GM18907 (cell line): ENCODE data around the gene CLCNKB.
"Not testable (repeated sequence)": the region's sequence is repeated elsewhere in the genome, so short reads cannot be mapped to it uniquely, and the experiment has no call there.

ENCODE experiments used
- ATAC-seq: cut with Tn5 transposase; IDR thresholded peaks from one replicate; pipeline ENCODE4 v1.9.1; 2021; ENCODE audit warnings: mild to moderate bottlenecking, moderate library complexity; ENCODE audit not compliant: unreplicated experiment

Gene CLCNKB

DNA sequence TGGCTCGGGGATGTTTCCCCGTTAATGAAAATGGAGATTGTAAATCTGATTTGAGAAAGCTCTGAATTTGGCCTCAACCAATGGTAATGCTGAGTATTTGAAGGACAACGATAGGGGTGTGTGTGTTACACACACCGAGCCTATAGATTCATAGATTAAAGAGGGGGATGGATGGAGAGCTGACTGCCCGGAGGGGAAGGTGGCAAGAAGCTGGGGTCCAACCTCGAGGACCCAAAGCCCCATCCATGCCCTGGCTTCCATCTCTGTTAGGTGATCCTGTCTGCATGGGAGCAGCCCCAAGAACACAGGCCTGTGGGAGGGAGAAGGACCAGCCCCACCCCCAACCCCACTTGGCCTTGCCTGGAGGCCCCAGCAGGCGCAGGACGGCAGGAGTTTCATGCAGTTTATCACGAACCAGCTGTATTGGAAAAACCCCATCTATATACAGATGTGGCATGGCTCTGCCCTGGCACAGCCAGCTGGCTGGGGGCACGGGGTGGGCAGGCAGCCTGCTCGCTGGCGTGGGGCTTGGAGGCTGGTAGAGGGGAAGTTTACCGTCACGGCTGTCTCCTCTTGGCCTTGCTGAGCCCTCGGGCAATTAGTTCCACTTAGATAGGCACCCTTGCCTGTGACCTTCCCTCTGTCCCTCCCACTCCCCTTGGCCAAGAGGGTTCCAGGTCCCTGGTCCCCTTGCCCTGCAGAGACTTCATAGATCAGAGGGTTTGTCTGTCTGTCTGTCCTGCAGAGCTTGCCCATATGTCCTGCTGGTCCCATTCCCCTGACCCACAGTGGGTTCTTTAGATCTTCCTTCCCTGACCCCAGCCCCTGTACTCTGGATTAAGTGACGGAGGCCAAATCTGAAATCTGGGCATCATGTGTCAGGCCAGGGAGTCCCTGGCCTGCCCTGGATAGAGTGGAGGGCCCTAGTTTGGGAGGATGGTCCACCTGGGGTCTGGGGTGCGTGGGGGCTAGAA lies 28.8 kb upstream of the CLCNKB start:
- no peak for ATAC-seq

DNA sequence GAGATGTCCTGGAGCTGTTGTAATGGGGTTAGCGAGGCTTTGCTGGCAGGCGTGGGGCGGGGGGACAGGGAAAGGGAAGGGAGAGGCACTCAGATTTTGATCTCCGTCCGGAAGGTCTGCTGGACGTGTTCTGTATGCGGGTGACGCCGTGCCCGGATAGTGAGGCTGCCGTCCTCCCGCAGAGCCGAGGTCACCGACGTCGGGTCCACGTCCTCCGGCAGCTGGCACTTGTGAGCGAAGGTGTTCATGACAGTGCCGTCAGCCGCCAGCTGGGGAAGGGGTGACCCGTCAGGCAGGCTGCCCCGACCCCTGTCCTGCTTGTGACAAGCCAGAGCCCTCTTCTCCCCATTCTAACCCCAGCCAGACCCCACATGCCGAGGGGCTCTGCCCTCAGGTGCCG lies 28.1 kb upstream of the CLCNKB start:
- no peak for ATAC-seq

DNA sequence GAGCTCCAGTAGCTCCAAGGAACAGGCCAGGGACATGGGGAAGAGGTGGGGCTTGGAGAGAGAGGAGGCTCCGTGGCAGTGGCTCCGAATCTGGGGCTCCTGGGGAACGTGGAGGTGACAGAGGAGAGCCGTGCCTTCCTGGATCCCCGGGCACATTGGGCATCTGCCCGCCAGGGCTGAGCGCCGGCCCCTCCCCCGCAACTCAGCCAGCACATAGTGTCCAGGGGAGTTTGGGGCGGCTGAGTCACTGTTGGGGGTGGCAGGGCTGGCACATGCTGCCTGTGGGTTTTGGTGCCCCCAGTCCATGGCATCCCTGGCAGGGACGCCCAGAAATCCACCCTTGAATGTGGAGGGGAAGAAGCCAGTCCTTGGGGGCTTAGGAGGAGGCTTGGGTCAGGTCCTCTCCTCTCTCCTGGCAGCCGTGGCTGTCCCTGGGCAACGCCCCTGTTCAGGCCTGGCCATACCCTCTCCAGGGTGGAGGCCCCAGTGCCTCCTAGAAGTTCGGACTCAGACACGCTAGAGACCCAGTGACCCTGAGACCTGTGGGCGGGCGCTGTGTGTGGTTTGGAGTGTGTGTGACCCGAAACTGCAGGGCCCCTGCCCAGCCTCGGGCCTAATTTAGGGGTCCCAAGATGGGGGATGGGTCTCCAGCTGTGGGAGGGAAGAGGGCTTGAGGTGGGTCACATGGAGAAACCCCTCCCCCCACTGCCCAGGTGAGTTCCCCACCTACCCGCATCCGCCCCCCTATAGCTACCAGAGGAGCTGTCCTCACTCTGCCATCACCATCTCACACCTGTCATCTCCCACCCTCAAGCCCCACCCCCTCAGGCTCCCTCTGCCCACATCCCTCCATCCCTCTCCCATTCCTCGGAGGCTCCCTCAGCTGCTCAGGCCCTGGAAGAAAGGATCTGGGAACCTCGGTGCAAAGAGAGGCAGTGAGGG lies 27.4 kb upstream of the CLCNKB start:
- ATAC-seq: no peak

DNA sequence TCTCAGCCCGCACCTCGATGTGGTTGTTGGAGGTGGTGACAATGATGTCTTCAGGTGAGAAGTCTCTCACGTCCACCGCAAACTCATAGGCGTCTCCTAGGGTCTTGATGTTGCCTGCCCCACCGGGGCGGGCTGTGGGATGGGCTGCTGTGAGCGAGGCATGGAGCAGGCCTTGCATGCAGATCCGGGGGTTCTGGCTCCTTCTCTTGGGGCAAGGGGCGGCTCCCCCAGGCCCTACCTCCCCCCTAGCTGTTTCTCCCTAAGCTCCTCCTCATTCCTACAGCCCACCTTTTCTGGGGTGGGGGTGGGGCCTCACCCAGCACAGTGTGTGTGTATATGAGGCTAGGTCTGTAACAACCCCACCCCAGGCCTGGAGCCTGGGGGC lies 26.5 kb upstream of the CLCNKB start:
- ATAC-seq: no peak

DNA sequence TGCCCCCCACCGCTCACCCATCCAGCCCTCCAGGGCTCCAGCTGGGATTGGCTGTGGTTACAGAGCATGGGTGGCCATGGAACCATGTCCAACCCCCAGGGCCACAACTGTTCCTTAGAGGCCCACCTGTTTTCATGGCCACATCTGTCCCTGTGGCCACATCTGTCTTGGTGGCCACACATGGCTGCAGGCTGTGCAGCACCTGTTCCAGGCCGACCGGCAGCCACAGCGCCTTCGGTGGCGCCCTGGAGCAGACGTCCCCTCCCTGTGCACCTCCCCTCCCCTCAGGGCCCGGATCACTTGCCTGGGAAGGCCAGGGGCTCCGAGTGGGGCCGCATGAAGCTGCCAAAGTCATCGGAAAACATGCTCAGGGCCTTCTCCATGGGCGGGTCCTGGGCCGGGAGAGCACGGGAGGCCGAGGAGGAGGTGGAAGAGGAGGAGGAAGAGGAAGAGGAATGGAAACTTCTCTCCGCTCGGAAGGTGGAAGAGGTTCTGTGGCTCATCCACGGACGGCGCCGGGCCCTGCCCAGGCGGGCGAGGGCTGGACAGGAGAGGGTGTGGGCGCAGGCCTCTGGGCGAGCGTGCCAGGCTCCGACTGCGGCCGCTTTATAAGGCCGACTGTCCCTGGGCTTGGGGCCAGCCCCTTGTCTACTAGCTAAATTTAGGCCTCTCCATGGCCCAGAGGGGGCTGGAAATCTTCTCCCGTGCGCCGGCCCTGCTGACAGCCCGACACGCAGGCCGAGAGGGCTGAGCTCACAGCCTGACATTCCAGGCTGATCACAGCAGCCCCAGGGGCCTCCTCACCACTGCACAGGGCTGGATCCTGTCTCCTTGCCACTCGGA lies 25.9 kb upstream of the CLCNKB start, which contains the start of gene HSPB7:
Gene HSPB7, minus strand, starts transcription at position 583 of the 843 bp plus-strand sequence. Its CDS starts 80 bp downstream, at position 503.
- no peak for ATAC-seq

DNA sequence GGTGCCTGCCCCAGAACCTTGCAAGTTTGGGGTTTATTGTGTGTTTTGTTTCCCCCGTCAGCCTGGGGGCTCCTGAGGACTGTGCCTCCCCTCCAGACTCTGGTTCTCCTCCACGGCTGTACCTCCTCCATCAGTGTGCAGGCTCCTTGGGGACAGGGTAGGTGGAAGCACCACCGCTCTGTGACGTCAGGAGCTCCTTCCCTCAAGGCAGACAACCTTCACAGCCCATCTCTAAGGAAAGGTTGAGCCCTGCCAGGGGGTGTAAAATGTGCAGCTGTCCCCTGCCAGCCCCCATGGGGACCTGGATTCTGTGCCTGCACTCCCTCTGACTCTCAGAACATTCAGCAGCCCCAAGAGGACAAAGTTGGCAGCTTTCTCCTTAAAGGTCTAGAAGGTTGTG lies 25.3 kb upstream of the CLCNKB start:
- no peak for ATAC-seq

DNA sequence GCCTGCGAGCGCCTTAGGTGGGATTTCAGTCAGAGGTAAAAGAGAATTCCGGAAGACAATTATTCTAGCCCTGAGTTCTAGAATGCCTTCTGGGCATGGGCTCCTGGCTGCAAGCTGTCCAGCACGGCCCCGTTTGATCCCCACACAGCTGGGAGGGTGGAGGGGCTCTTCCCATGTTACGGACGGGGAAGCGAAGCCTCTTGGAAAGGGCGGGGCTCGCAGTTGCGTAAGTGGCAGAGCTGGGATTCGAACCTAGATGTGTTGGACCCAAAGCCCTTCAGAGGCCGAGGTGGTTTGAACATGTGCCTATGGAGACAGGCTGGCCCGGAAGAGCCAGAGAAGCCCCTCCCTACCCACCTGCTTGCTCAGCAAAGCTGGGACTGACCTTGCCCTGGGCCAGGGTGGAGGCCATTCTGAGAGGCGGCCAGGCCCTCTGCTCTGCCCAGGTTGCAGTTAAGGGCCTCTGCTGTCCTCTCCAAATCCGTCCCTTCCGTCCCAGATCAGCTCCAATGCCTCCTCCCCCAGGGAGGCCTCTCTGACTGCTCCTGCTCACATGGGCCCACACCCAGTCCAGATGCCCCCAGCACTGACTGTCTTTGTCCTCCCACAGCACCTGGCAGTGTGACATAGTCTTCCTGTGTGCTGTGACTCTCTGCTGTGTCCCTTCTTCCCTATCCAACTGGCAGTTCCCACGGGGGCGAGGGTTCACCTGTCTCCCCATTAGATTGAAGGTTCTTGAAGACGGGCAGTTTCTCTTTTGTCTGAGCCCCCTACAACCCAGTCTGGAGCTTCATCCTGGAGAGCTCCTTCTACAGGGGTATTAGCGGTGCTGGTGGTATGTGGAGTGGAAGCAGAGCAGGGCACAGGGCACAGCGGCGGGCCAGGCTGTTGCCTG lies 24.6 kb upstream of the CLCNKB start:
- ATAC-seq: no peak

DNA sequence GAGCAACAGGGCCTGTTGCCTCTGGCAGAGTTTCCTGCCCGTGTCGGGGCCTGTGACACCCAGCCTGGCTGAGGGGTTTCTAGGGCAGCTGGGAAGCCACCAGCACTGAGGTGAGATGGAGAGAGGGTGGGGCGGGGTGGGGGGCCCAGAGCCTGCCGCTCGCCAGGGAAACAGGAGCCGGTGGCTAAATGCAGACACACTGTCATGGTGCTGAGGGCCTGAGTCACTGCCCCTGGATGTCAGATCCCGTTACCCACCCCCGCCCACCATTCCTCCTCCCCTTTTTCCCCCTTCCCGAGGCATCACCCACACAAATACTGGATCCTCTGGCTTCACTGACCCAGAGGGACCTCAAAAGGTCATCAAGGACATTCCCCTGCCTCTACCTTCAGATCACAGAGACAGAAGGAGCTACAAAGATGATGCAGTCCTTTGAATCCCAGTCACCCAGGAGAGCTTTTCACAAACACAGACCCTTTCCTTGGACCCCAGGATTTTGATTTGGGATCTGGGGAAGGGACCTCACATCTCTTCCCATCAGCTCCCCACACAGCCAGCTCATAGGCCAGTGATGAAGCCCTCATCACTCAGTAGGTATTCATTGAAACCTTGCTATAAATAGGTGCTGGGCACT lies 23.8 kb upstream of the CLCNKB start:
- ATAC-seq: no peak

DNA sequence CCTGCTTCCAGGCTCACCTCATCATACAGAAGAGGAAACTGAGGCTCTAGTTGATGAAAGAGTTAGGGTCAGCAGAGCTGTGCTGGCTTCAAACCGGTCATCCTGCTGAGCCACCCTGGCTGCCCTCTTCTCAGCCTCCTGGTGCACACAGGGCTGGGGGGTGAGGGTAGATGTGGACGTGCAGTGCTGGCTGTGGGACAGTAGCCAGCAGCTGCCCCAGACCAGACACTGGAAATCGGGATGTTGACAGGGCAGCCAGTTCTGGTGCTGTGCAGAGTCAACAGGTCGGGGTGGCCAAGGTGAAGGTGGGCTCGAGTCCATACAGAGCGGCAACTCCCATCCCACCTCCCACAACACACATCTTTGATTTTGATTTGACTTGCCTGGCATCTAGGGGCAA lies 23.3 kb upstream of the CLCNKB start:
- ATAC-seq: no peak

DNA sequence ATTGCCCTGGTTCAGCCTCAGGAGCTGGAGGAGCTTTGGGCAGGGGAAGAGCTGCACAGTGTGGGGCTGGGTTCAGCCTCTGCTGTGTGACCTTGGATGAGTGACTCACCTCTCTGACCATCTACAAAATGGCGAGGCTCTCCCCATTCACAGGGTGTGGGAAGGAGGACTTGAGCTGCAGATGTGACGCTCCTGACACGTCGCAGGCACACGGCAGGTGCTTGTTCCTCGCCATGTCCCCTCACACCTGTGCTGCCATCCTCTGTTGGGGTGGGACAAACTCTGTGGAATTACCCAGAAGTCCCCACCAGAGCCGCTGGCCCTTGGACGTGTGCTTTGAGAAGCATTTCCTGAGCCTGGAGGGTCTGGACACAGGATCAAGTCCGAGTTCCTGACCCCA lies 22.7 kb upstream of the CLCNKB start:
- not testable (repeated sequence) for ATAC-seq

DNA sequence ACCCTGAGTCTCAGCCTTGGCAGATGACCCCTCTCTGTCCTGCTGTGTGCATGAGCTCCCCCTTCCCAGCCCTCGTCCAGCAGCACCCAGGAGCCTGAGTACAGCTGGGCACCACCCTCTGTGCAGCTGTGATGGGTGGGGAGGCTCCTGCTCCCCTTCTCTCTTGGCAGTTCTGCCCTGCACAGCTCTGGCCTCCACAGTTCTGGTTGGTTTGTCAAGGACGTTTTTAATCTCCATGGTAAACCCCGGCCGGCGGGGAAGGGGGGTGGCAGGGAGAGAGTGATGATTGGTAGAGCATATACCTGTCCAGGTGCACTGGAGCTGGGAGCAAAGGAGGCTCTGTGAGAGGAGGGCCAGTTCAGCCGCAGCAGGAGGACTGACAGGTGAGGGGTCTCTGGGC lies 21.9 kb upstream of the CLCNKB start, which contains the start of gene CLCNKA:
Gene CLCNKA, plus strand, starts transcription at position 356 of the 400 bp plus-strand sequence. CDS start 584 bp downstream, outside the sequence.
- ATAC-seq: no peak

DNA sequence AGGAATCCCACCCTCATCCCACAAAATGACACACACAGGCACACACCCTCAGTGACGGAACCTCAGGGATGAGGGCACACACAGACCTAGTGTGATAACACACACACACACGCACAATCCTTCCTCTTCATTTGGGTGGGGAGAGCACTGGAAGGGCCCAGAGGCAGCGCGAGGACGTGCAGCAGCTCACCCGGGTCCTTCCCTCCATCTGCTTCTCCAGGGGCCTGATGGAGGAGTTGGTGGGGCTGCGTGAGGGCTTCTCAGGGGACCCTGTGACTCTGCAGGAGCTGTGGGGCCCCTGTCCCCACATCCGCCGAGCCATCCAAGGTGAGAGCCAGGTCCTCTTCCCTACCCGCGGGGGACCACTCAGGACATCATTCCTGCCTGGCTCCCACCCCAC lies 21.2 kb upstream of the CLCNKB start:
- no peak for ATAC-seq

DNA sequence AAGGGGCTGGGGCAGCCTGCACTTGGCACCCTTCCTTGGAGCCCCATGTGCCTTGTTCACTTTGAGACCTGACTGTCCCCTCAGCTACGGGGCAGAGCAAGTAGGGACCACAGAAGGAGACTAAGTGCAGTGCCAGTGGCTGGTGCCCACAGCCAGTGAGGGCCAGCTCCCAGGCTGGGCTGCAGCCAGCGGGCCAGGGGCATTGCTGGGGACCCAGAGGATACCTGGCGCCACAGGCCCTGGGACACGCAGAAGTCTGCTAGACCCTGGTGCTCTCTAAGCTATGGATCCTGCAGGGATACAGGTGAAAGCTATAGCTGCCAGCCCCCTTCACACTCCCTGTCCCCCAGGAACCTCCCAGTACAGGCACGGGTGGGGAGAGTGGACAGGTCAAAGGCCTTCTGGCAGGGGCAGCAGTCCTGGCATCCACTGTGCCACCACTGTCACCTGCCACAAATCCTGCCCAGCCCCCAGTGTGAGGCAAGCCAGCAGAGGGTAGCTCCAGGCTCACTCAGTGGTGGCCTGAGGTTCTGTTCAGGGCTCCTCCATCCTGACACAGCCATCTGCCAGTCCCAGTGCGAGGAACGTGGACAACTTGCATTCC lies 20.4 kb upstream of the CLCNKB start:
- ATAC-seq: no peak

DNA sequence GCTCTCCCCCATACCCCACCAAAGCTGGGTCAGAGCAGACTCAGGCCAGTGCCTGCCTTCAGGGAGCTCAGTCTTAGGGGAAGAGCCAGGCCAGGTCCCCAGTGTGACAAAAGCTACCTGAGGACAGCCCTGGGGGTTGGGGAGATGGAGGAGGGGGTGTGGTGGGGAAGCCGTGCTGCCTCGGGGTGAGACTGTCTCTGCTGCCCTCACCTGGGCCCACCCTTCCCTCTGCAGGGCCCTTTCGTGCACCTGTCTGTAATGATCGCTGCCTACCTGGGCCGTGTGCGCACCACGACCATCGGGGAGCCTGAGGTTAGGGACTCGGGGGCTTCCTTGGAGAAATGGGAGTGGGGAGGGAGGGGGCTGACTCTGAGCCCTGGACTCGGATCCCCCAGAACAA lies 17.3 kb upstream of the CLCNKB start:
- ATAC-seq: not testable (repeated sequence)

DNA sequence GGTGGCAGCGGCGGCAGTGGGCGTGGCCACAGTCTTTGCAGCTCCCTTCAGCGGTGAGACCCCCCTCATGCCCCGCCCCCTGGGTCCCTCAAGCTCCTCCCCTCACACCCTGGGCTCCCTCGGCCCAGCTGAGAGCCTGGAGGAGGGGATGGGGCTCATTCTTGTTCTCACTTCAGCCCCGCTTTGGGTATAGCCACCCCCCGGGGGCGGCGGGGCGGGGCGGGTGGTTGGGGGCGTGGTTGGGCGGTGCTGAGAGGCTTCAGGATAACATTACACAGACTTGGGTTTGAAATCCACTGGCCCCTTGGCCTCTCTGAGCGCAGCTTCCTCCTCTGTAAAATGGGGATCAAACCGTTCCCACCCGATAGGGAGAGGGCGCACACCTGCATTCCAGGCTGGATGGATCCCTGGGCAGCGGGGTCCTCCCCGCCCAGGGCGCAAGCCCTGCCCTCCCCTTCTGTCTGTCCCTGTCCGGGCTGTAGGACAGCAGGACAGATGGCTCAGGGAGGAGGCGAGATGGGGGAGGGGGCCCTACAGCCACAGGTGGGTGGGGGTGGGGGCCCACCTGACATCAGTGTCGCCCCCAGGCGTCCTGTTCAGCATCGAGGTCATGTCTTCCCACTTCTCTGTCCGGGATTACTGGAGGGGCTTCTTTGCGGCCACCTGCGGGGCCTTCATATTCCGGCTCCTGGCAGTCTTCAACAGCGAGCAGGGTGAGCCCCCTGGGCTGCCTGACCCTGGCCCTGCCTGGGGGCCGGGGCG lies 16.7 kb upstream of the CLCNKB start:
- no peak for ATAC-seq

DNA sequence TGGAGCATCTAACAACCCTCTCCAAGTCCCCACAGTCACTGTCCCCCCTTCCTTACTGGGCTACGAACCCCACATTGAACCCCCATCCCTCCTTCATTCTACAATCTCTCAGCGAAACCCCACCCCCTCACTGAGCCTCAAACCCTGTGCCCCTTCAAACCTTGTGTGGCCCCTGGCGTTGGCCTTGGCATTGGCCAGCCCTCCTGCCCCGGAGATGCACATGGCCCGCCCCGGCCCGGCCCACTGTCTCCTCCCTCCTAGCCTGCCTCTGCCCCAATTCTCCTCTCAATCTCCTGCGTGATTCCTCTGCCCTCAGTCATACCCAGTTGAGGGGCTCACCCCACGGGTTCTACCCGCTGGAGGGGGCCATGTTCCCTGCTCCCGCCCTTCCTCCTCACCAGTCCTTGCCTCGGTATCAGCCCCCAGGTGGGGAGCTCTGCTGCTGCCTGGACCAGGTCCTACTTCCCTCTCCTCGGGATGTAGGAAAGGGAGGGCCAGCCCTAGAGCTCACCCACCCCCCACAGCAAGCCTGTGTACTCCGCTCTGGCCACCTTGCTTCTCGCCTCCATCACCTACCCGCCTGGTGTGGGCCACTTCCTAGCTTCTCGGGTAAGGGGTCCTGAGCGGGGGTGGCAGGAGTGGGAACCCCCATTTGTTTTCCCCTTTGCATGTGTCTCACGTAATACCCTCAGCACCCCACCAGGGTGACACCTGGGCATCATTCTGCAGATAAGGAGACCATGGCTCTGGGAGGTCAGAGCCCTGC lies 15.2 kb upstream of the CLCNKB start:
- ATAC-seq: no peak

DNA sequence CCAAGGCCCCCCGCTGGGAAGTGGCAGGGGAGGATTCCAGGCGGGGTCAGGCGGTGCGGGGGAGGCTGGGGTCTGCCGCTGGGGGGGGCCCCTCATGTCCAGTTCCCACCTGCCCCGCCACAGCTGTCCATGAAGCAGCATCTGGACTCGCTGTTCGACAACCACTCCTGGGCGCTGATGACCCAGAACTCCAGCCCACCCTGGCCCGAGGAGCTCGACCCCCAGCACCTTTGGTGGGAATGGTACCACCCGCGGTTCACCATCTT lies 14.6 kb upstream of the CLCNKB start:
- ATAC-seq: not testable (repeated sequence)
